ENCODE data around the gene LIMCH1. TPM values are rescaled to one million over a fixed set of nuclear protein-coding genes. Genes with fewer than 3 reads are reported as not detected.

LIMCH1 gene
- total RNA-seq, 1 donor from 2014 or later, result 12.7 TPM

DNA sequence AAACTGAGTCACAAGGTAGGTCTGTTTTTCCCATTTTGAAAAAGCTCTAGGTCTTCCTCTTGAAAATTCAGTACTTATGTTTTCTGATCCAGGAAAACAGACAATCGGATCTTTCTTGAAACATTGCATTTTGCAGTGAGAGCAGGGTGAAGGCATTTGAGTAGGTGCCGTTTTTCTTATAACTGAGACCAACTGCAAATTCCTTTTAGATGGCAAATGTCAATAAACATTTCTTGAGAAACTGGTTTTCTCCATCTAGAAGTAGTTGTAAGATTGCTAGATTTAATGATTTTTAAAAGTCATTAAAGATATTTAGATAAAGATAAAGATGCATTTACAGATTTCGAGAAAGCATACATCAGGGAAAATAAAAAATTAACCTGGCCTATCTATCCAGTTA is 118.1 kb downstream of the LIMCH1 start:
- H3K4me3 Mint-ChIP-seq (ENCODE audit: low read depth), result no peak overlapping the region
- H3K36me3 Mint-ChIP-seq (ENCODE audit: insufficient read depth), result no peaks in the 10 kb centered on the region
- no peak overlapping the region for H3K27ac Mint-ChIP-seq
- H3K9me3 Mint-ChIP-seq (ENCODE audit: low read depth), result no peaks in the 10 kb centered on the region
- TF ChIP-seq CTCF (IDR thresholded peaks at IDR 0.05; ENCODE audit: unreplicated experiment), result no peak
- peaks cover 21% of the 10 kb centered on the region for H3K4me1 Mint-ChIP-seq (ENCODE audit: low read depth)
- H3K27me3 Mint-ChIP-seq, result peaks cover 10% of the 10 kb centered on the region
- DNase-seq (ENCODE audit: low spot score, unreplicated experiment), result no peak

DNA sequence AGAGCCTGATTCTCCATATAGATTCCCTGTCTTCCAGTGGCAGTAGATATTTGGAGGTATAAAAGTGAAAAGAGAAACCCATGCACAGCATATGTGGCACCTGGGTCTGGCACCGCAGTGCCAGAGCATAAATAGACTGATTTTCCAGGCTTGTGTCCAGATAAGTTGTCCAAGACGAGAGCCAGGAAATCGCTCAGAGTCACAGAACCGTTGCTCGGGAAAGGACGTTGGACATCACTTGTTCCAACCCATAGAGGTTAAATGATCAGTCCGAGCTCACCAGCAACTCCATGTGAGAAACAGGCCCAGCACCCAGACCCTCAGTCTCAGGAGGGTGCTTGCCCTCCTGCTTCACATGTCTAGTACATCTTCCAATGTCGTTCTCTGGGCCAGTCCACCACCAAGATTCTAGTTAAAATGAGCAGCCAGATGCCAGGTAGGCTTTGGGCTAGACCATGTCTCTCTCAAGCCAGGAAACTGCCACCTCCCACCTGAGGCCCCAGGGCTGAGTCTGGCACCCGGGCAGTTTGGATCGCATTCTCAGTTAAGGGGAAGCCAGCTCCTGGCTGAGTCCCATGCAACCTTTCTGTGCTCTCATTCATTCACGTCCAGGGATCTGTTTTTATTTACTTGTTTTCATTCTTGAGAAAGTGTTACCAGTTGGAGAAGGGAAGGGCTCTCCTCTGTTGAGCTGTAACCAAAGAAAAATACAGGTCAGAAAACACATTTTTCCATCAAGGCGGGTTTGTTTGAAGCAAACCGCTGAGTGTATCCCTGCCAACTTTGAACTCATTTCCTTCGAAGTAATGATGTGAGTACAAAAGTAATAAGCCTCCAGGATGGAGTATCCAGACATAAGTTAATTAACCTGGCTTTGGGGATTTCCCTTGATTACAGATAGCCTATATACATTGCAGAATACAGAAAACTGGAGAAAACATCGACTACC is 118.9 kb downstream of the LIMCH1 start:
- Mint-ChIP-seq H3K27me3 (peaks cover 10% of the 10 kb centered on the region), H3K4me3 (ENCODE audit: low read depth) (no peak overlapping the region), H3K4me1 (ENCODE audit: low read depth) (peaks cover 21% of the 10 kb centered on the region), H3K36me3 (ENCODE audit: insufficient read depth) (no peaks in the 10 kb centered on the region), H3K9me3 (ENCODE audit: low read depth) (no peaks in the 10 kb centered on the region), H3K27ac (no peak overlapping the region)
- TF ChIP-seq CTCF (IDR thresholded peaks at IDR 0.05; ENCODE audit: unreplicated experiment), result no peak
- DNase-seq (ENCODE audit: low spot score, unreplicated experiment), result no peak

DNA sequence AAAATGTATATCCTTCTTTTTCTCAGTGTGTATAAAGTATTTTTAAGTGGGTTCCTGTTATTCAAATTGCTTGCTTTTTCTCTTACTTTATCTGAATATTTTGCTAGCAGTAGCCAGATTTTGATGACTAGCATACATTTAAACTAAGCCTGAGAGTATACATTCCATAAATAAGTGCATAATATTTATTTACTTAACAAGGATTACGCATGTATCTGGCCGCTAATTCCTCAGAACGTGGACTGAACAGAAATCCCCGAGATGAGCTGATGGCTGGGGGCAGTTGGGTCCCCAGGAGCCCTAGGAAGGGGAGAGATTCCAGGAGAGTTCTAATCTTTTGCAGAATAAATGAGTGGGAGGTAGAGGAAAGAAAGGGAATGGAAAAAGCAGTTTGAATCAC is 119.6 kb downstream of the LIMCH1 start:
- Mint-ChIP-seq H3K4me3 (ENCODE audit: low read depth) (no peak overlapping the region), H3K36me3 (ENCODE audit: insufficient read depth) (no peaks in the 10 kb centered on the region), H3K27ac (no peak overlapping the region), H3K9me3 (ENCODE audit: low read depth) (no peaks in the 10 kb centered on the region), H3K4me1 (ENCODE audit: low read depth) (peaks cover 19% of the 10 kb centered on the region), H3K27me3 (peaks cover 10% of the 10 kb centered on the region)
- no peak for TF ChIP-seq CTCF (IDR thresholded peaks at IDR 0.05; ENCODE audit: unreplicated experiment)
- DNase-seq (ENCODE audit: low spot score, unreplicated experiment), result no peak

DNA sequence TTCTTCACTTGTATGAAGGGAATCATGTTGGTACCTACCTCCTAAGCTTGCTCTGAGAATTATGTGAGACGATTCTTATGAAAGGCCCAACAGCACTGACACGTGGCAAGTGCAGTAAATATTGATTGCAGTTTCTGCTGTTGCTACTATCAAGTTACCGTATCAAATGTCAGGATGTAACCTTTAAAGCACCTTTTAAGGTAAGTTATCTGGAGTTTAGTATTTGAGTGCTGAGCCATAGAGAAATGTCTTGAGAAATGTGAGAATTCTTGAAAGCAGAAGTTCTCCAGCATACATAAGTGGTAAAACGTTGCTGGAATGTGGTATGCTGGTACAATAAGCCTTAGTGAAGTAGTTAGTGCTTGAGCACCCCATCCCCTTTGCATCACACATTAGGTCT is 120.2 kb downstream of the LIMCH1 start:
- no peaks in the 10 kb centered on the region for H3K9me3 Mint-ChIP-seq (ENCODE audit: low read depth)
- no peak for TF ChIP-seq CTCF (IDR thresholded peaks at IDR 0.05; ENCODE audit: unreplicated experiment)
- peaks cover 10% of the 10 kb centered on the region for H3K27me3 Mint-ChIP-seq

DNA sequence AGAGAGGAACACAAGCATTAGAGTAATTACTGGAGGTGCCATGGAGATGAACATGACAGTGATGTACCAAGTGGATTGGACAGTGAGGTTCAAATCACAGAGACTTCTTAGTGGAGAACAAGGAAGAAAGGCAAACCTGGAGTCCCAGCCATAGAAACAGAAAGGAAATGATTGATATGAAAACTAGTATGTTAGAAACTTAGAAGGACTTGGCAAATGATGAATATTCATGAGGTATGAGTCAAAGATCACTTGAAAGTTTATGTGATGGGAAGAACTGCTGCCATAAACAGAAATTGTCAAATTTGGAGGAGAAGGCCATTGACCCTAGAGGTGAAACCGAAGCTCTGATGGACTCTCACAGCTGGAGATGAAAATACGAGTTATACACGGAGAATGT is 122.4 kb downstream of the LIMCH1 start:
- no peak for DNase-seq (ENCODE audit: low spot score, unreplicated experiment)
- H3K9me3 Mint-ChIP-seq (ENCODE audit: low read depth), result no peaks in the 10 kb centered on the region

More for the DNA sequence above, 120.2 kb downstream of the LIMCH1 start:
- Mint-ChIP-seq H3K27ac (no peak overlapping the region), H3K36me3 (ENCODE audit: insufficient read depth) (no peaks in the 10 kb centered on the region), H3K4me1 (ENCODE audit: low read depth) (peaks cover 18% of the 10 kb centered on the region), H3K4me3 (ENCODE audit: low read depth) (no peak overlapping the region)
- DNase-seq (ENCODE audit: low spot score, unreplicated experiment), result no peak

More for the DNA sequence above, 122.4 kb downstream of the LIMCH1 start:
- Mint-ChIP-seq H3K4me3 (ENCODE audit: low read depth) (no peak overlapping the region), H3K27me3 (peaks cover 5% of the 10 kb centered on the region), H3K4me1 (ENCODE audit: low read depth) (peaks cover 18% of the 10 kb centered on the region), H3K36me3 (ENCODE audit: insufficient read depth) (no peaks in the 10 kb centered on the region), H3K27ac (no peak overlapping the region)
- TF ChIP-seq CTCF (IDR thresholded peaks at IDR 0.05; ENCODE audit: unreplicated experiment), result no peak

Data from progenitor cell of endocrine pancreas (in vitro differentiated cells).